HepG2 (cell line): ENCODE measurements around the gene KLHDC7A. TPM values are rescaled to one million over a fixed set of nuclear protein-coding genes. Genes with fewer than 3 reads are reported as not detected.

Experiments used
- ATAC-seq: fragments of 200-7000 bp; cut with Tn5 transposase; 3 replicates; pipeline ENCODE4 v1.9.1; 2020; ENCODE audit warnings: mild to moderate bottlenecking, moderate library complexity
- BruUV-seq: library from RNA; stranded (reverse); fragments of 400-500 nt; replicated peaks from 2 replicates; lab custom pipeline; 2021; lab: Mats Ljungman, UMichigan
- CTCF ChIA-PET: fragments of 300-600 bp; formaldehyde crosslinking; extraction: SDS; loops from one replicate; lab custom pipeline; 2021; ENCODE audit warnings: low total read pairs, inconsistent platforms, low intra/inter-chr PET ratio; lab: Yijun Ruan, JAX
- POLR2A ChIA-PET: fragments of 350-600 bp; sonication (Branson Sonifier 250); formaldehyde crosslinking; loops from one replicate; lab custom pipeline; 2020; ENCODE audit warnings: antibody characterized with exemption, inconsistent platforms; lab: Yijun Ruan, JAX
- DNase-seq: peaks from one replicate; pipeline ENCODE4 v3.0.0-alpha.2; 2015; ENCODE audit warnings: low spot score
- FAIRE-seq: peaks from 3 replicates; lab custom pipeline; 2011; peaks lifted over from hg19 to GRCh38; lab: Jason Lieb, UNC
- H2AFZ ChIP-seq: one replicate; pipeline ENCODE4 v1.6.1; 2011; ENCODE audit warnings: low read length, inconsistent platforms
- H3K27ac ChIP-seq: fragments of 300-600 bp; 3 replicates; pipeline ENCODE4 v1.8.0; 2011; ENCODE audit warnings: mixed run types, mild to moderate bottlenecking, mixed read lengths, low read length, inconsistent platforms; ENCODE audit not compliant: insufficient read depth; ENCODE audit errors: extremely low read length
- H3K27me3 ChIP-seq, 2 experiments: fragments of 200-600 bp in 1 of 2; 2 replicates in 1 of 2; 3 replicates in 1 of 2; pipeline versions ENCODE4 v1.6.0 to v1.8.0; 2011; ENCODE audit warnings: low read length in 2 of 2, mild to moderate bottlenecking in 2 of 2, moderate library complexity in 2 of 2, inconsistent platforms in 1 of 2; ENCODE audit not compliant: insufficient read depth in 2 of 2, control insufficient read depth in 1 of 2
- H3K36me3 ChIP-seq, 2 experiments: fragments of 200-600 bp in 1 of 2; replicated peaks in 1 of 2; 2 replicates in 1 of 2; 3 replicates in 1 of 2; pipeline versions ENCODE4 v1.5.1 to v1.8.0; 2011; ENCODE audit warnings: low read length in 2 of 2, inconsistent platforms in 1 of 2; ENCODE audit not compliant: insufficient read depth in 2 of 2, control insufficient read depth in 1 of 2
- H3K4me1 ChIP-seq: 2 replicates; pipeline ENCODE4 v1.5.1; 2012; ENCODE audit warnings: low read length, inconsistent platforms; ENCODE audit not compliant: insufficient read depth
- H3K4me2 ChIP-seq: 2 replicates; pipeline ENCODE4 v1.6.0; 2011; ENCODE audit warnings: low read depth, low read length, inconsistent platforms
- H3K4me3 ChIP-seq, 3 experiments: fragments of 200-600 bp in 1 of 3; sonication (generic), shearing (Covaris generic) in 1 of 3; replicated peaks in 1 of 3; 2 replicates each; pipeline ENCODE4 v1.5.1; 2011 to 2016; ENCODE audit warnings: low read length in 3 of 3, inconsistent platforms in 2 of 3, low read depth in 2 of 3, mild to moderate bottlenecking in 2 of 3, control low read depth in 1 of 3, mixed read lengths in 1 of 3; ENCODE audit not compliant: insufficient read depth in 1 of 3
- H3K79me2 ChIP-seq: one replicate; pipeline ENCODE4 v1.6.1; 2011; ENCODE audit warnings: low read length, inconsistent platforms; ENCODE audit not compliant: insufficient read depth
- H3K9ac ChIP-seq: 2 replicates; pipeline ENCODE4 v1.6.0; 2011; ENCODE audit warnings: mild to moderate bottlenecking, low read depth, low read length, inconsistent platforms; ENCODE audit not compliant: insufficient read depth
- H3K9me3 ChIP-seq: 2 replicates; pipeline ENCODE4 v1.5.1; 2012; ENCODE audit warnings: mild to moderate bottlenecking, low read length
- H4K20me1 ChIP-seq: 2 replicates; pipeline ENCODE4 v1.6.0; 2011; ENCODE audit warnings: inconsistent platforms, mild to moderate bottlenecking, low read length, moderate library complexity; ENCODE audit not compliant: insufficient read depth
- ATF6 ChIP-seq: sonication (generic); formaldehyde crosslinking; conservative IDR thresholded peaks from 2 replicates; pipeline ENCODE4 v1.4.0; 2020; ENCODE audit warnings: missing genetic modification reagents
- MEIS2 ChIP-seq: sonication (generic); formaldehyde crosslinking; IDR thresholded peaks from 2 replicates; pipeline ENCODE4 v1.9.0; 2021; ENCODE audit warnings: mild to moderate bottlenecking, missing genetic modification reagents
- SAP130 ChIP-seq: IDR thresholded peaks from 2 replicates; pipeline ENCODE4 v1.6.1; 2016; ENCODE audit warnings: low read depth
- ZNF101 ChIP-seq: sonication (generic); formaldehyde crosslinking; IDR thresholded peaks from 2 replicates; pipeline ENCODE4 v1.4.0; 2020; ENCODE audit warnings: mild to moderate bottlenecking, low read depth, missing genetic modification reagents, borderline replicate concordance
- ZNF678 ChIP-seq: sonication (generic); formaldehyde crosslinking; IDR thresholded peaks from 2 replicates; pipeline ENCODE4 v1.4.0; 2020; ENCODE audit warnings: mild to moderate bottlenecking, missing genetic modification reagents
- WGBS: methylation state at CpG from one replicate; pipeline ENCODE4 v1.1.6; 2017; ENCODE audit warnings: low lambda C conversion rate; 5-methylcytosine and 5-hydroxymethylcytosine counted together
- in situ Hi-C: cut with HindIII; loops from 2 replicates; pipeline ENCODE4 v1.10.0; 2017; ENCODE audit warnings: low pct_unique_long_range_greater_than_20kb; ENCODE audit not compliant: extremely low pct_ligation_motif_present
- intact Hi-C: fragments of 100-400 bp; cut with micrococcal nuclease; formaldehyde crosslinking; loops from one replicate; pipeline ENCODE4 v1.10.0; 2022; ENCODE audit not compliant: unreplicated experiment
- polyA plus RNA-seq, 8 experiments: library from polyadenylated mRNA; depleted of rRNA in 3 of 8; stranded (reverse) in 7 of 8; unstranded in 1 of 8; fragments of >200 nt; fragmentation: Illumina TruSeq in 4 of 8; extraction: Trizol in 4 of 8; gene quantifications; 2 replicates each; pipeline versions ENCODE4 v1.2.1 to v1.2.3, GENCODE V29; 2011 to 2016; ENCODE audit warnings: low read depth in 4 of 8, missing spikeins in 1 of 8, mixed read lengths in 1 of 8; ENCODE audit not compliant: insufficient read depth in 1 of 8
- total RNA-seq, 5 experiments: library from RNA; depleted of rRNA; stranded (reverse); fragments of >200 nt; fragmentation: Illumina TruSeq; extraction: Trizol; gene quantifications; 2 replicates each; pipeline ENCODE4 v1.2.3, GENCODE V29; 2016; ENCODE audit warnings: low read depth in 1 of 5

KLHDC7A gene
- total and polyA plus RNA-seq, 2 of the 13 experiments (the other 11 are each of a cell fraction or from before 2014, with no cell fraction given) = 0.15 to 1.8 TPM

- TF ChIP-seq ATF6 = no peak
- TF ChIP-seq MEIS2 (CRISPR knock-in tag) = no peak
Measured at GRCh38 chr1:18475234-18475905, 5.4 kb upstream of the KLHDC7A start (continued).

DNA sequence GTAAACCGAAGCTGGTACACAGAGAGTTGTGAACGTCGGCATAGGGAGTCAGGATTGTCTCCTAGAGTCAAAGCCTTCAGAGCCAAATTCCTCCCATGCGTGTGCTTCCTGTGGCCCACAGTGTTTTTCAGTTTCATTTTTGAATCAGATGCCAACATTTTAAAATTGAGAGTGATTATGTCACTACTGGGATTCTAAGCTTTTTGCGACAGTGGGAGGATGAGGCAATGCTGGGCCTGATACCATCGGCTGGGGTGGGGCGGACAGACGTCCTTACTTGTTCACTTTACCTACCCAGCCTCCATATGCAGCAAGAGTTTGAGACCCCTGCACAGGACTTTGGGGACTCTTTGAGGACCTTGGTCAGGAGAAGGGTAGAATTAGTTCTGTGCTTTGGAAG is 1.3 kb upstream of the KLHDC7A start:
- H3K27ac ChIP-seq = no peak overlapping the region
- CTCF ChIA-PET = no interaction called here
- H3K36me3 ChIP-seq = no peaks in the 10 kb centered on the region
- no peak overlapping the region for H3K9ac ChIP-seq
- no peak overlapping the region for H3K4me3 ChIP-seq
- peaks cover 0 to 3% of the 10 kb centered on the region in 2 experiments; a peak in 1 of 5 replicates for H3K27me3 ChIP-seq
- intact Hi-C loops (loop anchor here (10.0 kb wide), 1 partner anchor 775 kb away; no protein-coding TSS in a partner anchor), in situ Hi-C loops (no loop called here)
- peaks cover 33% of the 10 kb centered on the region for H3K4me1 ChIP-seq
- TF ChIP-seq ZNF678 (CRISPR knock-in tag) (no peak), SAP130 (CRISPR knock-in tag) (no peak), ZNF101 (CRISPR knock-in tag) (no peak)
- no peaks in the 10 kb centered on the region for H3K9me3 ChIP-seq
- no peaks in the 10 kb centered on the region for H4K20me1 ChIP-seq
- POLR2A ChIA-PET = no interaction called here
- H3K4me2 ChIP-seq = no peak overlapping the region
- WGBS = 74% methylated on average over 8 of the region's 8 CpGs
- ATAC-seq (no peak), DNase-seq (no peak), FAIRE-seq (no peak)
- BruUV-seq = no TSS peak
- no peak overlapping the region for H2AFZ ChIP-seq
- no peaks in the 10 kb centered on the region for H3K79me2 ChIP-seq
